ENCODE data around the gene TMEM123.

Gene TMEM123

DNA sequence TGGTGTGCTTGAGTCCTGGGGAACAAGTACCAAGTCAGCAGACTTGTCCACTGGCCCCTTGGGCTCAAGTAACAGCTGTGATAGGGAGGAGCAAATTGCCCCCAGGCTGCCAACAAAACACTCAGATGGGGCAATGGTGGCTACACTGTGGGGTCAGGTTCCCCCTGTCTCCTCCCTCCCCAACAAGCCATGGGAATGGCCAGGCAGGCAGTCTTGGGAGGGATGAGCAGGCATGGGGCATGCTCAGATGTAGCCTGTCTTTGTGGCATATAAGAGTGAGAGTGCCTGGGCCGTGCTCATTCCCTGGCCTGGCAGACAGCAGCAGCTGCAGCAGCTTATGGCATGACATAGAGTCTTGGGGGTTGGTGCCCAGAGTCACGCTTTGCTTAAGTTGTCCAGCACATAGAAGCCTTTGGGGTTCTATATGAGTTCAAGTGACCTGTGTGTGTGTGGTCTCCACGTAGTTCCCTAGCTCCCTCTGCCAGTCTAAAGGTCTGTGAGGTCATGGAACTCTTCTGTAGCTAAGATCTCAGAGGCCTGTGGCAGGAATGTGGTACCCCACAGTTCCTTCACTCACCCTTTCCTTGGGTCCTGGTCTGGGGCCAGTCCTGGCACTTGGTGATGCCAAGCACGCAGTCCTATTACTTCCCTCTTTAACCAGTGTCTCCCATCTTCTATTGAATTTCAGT, 60.9 kb downstream of the TMEM123 start:
- no peak overlapping the region for H3K4me3 ChIP-seq (replicated peaks in 1 of 2; ENCODE audit: low read depth in 2 of 2, low read length in 2 of 2)
- TF ChIP-seq, protein P1, sequence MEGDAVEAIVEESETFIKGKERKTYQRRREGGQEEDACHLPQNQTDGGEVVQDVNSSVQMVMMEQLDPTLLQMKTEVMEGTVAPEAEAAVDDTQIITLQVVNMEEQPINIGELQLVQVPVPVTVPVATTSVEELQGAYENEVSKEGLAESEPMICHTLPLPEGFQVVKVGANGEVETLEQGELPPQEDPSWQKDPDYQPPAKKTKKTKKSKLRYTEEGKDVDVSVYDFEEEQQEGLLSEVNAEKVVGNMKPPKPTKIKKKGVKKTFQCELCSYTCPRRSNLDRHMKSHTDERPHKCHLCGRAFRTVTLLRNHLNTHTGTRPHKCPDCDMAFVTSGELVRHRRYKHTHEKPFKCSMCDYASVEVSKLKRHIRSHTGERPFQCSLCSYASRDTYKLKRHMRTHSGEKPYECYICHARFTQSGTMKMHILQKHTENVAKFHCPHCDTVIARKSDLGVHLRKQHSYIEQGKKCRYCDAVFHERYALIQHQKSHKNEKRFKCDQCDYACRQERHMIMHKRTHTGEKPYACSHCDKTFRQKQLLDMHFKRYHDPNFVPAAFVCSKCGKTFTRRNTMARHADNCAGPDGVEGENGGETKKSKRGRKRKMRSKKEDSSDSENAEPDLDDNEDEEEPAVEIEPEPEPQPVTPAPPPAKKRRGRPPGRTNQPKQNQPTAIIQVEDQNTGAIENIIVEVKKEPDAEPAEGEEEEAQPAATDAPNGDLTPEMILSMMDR (IDR thresholded peaks at IDR 0.05; ENCODE audit: low read depth, low read length): no peak
- no peak for DNase-seq (ENCODE audit: low read depth in 2 of 2)

DNA sequence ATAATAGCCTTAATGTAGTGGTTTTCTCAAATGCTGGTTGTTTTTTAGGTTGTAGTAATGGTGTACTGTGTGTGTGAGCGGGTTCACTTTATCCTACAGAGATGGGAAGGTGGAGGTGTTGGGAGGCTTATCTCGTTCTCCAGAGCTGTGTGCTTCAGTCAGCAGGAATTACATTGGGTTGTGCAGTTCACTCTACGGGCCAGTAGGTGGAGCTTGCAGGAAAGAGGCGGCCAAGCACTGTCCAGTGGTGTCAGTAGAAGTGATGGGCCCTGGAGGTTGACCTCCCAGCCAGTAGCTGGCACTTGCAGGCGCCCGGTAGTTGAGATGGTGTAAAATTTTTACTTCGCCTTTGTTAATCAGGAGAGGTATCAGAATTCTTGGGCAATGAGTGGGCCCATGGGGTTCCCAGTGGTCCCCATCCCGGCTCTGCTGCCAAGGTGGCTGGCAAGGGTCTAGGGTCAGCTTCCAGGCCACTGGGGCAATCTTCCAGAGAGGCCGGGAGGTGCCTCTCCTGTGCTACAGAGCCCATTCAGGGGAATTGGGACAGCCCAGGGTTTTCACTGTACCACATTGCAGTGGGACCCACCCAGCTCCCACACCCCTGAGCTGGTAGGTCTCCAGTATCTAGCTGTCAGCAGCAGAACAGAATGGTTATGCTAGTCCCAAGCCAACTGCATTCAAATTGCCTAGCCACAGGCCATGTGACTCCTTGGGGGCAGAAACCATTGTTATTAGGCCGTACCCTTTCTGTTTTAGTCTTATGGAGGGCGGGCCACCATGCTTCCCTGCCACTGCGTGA, 61.7 kb downstream of the TMEM123 start:
- TF ChIP-seq, protein P1 (IDR thresholded peaks at IDR 0.05; ENCODE audit: low read depth, low read length): peak; percentile 94
- H3K4me3 ChIP-seq (replicated peaks in 1 of 2; ENCODE audit: low read depth in 2 of 2, low read length in 2 of 2): no peak overlapping the region
- DNase-seq (ENCODE audit: low read depth in 2 of 2): peak; percentile 74 to 76

DNA sequence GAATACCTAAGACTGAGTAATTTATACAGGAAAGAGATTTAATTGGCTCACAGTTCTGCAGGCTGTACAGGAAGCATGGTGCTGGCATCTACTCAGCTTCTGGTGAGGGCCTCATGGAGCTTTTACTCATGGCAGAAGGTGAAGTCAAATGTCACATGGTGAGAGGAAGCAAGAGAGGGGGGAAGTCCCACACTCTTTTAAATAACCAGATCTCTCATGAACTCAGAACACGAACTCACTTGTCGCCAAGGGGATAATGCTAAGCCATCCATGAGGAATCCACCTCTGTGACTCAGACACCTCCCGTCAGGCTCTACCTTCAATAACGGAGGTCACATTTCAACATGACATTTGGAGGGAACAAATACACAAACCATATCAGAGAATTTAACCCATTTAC, 63.3 kb downstream of the TMEM123 start:
- H3K4me3 ChIP-seq (replicated peaks in 1 of 2; ENCODE audit: low read depth in 2 of 2, low read length in 2 of 2): no peak overlapping the region
- DNase-seq (ENCODE audit: low read depth in 2 of 2): peak in 1 of 2 donors; percentile 6
- TF ChIP-seq, protein P1 (IDR thresholded peaks at IDR 0.05; ENCODE audit: low read depth, low read length): no peak

DNA sequence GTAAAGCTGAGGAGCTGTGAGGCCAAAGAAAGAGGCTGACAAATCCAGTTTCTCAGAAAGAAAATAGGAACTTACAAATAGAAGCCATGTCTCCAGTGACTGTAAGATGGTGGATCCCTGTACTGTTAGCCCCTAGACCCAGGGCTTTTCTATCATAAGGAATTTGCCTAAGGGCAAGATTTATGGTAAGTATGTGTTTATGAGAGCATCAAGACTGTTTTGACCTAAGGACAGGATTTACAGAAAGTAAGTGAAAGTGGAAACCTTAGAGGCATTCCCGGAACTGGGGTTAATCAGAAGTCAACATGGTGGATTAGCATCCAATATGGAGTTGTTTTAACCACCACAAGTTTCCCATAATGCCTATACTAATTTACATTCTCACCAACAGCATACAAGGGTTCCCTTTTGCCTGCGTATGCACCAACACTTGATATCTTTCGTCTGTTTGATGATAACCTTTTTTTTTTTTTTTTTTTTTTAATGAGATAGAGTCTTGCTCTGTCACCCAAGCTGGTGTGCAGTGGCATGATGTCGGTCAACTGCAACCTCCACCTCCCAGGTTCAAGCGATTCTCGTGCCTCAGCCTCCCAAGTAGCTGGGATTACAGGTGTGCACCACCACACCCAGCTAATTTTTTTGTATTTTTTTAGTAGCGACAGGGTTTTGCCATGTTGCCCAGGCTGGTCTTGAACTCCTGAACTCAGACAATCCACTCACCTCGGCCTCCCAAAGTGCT, 65.4 kb downstream of the TMEM123 start:
- H3K4me3 ChIP-seq (replicated peaks in 1 of 2; ENCODE audit: low read depth in 2 of 2, low read length in 2 of 2): no peak overlapping the region
- TF ChIP-seq, protein P1 (IDR thresholded peaks at IDR 0.05; ENCODE audit: low read depth, low read length): no peak
- no peak for DNase-seq (ENCODE audit: low read depth in 2 of 2)

DNA sequence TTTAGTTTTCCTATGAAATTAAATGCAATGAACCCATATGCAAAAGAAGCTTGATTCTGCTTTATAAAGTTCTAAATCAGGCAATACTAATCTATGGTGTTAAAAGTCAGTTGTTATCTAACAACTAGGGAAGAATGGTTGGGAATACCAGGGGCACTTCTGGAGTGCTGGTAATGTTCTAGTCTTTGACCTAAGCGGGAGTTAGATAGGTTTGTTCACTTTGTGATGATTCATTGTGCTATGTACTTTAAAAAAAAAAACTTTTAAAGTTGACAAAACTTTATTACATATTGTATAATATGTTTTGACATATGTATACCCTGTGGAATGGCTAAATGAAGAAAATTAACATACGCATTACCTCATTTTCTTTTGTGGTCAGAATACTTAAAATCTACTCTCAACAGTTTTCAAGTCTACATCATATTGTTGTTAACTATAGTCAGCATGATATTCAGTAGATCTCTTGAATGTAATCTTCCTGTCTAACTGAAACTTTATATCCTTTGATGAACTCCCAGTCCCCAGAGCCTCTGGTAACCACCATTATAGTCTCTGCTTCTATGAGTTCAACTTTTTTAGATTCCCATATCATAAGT, 66.3 kb downstream of the TMEM123 start:
- H3K4me3 ChIP-seq (replicated peaks in 1 of 2; ENCODE audit: low read depth in 2 of 2, low read length in 2 of 2): no peak overlapping the region
- DNase-seq (ENCODE audit: low read depth in 2 of 2): no peak
- TF ChIP-seq, protein P1 (IDR thresholded peaks at IDR 0.05; ENCODE audit: low read depth, low read length): no peak

Data from cardiac fibroblast (primary cell).